ENCODE data around the gene CYSLTR2.

DNA sequence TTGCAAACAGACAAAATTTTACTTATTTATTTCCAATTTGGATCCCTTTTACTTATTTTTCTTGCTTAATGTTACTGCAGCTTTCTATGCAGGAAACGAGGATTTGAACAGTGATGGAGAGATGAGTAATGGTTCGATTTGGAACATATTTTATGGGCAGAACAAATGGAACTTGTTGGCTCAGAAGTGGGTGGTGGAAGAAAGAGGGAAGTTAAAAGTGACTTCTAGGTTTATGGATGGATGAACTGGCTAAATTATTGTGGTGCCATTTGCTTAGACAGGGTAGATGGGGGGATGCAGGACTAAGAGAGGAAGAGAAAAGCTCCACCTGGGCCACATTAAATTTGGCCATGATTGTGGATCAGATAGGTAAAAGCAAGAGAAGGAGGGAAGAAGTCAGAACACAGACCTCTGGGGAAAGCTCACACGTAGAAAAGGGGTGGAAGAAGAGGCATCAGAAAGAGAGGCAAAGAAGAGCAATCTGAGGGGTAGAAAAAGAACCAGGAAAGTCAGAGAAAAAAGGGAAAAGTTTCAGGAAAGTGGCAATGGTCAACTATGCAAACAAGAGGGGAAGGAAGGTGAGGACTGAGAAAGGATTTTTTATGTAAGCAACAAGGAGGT is 768 bp upstream of the CYSLTR2 start:
- TF ChIP-seq ZFP37 (tag by site-specific recombination; IDR thresholded peaks at IDR 0.05) (no peak), ZNF785 (tag by site-specific recombination; IDR thresholded peaks at IDR 0.05) (no peak), ZNF623 (tag by site-specific recombination; IDR thresholded peaks at IDR 0.05) (no peak), ZNF366 (tag by site-specific recombination; conservative IDR thresholded peaks at IDR 0.05) (no peak)
- TF ChIP-seq, protein P1, sequence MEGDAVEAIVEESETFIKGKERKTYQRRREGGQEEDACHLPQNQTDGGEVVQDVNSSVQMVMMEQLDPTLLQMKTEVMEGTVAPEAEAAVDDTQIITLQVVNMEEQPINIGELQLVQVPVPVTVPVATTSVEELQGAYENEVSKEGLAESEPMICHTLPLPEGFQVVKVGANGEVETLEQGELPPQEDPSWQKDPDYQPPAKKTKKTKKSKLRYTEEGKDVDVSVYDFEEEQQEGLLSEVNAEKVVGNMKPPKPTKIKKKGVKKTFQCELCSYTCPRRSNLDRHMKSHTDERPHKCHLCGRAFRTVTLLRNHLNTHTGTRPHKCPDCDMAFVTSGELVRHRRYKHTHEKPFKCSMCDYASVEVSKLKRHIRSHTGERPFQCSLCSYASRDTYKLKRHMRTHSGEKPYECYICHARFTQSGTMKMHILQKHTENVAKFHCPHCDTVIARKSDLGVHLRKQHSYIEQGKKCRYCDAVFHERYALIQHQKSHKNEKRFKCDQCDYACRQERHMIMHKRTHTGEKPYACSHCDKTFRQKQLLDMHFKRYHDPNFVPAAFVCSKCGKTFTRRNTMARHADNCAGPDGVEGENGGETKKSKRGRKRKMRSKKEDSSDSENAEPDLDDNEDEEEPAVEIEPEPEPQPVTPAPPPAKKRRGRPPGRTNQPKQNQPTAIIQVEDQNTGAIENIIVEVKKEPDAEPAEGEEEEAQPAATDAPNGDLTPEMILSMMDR (tag by site-specific recombination; IDR thresholded peaks at IDR 0.05): no peak
- TF ChIP-seq, protein P2, sequence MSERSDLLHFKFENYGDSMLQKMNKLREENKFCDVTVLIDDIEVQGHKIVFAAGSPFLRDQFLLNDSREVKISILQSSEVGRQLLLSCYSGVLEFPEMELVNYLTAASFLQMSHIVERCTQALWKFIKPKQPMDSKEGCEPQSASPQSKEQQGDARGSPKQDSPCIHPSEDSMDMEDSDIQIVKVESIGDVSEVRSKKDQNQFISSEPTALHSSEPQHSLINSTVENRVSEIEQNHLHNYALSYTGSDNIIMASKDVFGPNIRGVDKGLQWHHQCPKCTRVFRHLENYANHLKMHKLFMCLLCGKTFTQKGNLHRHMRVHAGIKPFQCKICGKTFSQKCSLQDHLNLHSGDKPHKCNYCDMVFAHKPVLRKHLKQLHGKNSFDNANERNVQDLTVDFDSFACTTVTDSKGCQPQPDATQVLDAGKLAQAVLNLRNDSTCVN (tag by site-specific recombination; optimal IDR thresholded peaks at IDR 0.05): no peak
- TF ChIP-seq, protein P3, sequence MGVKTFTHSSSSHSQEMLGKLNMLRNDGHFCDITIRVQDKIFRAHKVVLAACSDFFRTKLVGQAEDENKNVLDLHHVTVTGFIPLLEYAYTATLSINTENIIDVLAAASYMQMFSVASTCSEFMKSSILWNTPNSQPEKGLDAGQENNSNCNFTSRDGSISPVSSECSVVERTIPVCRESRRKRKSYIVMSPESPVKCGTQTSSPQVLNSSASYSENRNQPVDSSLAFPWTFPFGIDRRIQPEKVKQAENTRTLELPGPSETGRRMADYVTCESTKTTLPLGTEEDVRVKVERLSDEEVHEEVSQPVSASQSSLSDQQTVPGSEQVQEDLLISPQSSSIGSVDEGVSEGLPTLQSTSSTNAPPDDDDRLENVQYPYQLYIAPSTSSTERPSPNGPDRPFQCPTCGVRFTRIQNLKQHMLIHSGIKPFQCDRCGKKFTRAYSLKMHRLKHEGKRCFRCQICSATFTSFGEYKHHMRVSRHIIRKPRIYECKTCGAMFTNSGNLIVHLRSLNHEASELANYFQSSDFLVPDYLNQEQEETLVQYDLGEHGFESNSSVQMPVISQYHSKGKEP (tag by site-specific recombination; IDR thresholded peaks at IDR 0.05): no peak

All from HEK293 (cell line).